ENCODE measurements around the gene FANCI. TPM values are rescaled to one million over a fixed set of nuclear protein-coding genes. Genes with fewer than 3 reads are reported as not detected.
A peak's percentile ranks its signal among the peaks of the same experiment; 100 is the strongest.

FANCI gene
- total and polyA plus RNA-seq, 8 donors, result 5.7 to 43.8 (median 9.1) TPM

GRCh38 chr15:89206908-89207331 lies 36.9 kb upstream of the FANCI start:
- peaks cover 0 to 13% (median 5%) of the 10 kb centered on the region in 4 donors for H3K4me1 ChIP-seq
- no peak for TF ChIP-seq POLR2A (IDR thresholded peaks at IDR 0.05)
- no peak for TF ChIP-seq EP300 (IDR thresholded peaks at IDR 0.05)
- TF ChIP-seq CTCF (IDR thresholded peaks at IDR 0.05), result peak in 5 of 7 experiments; percentile 71 to 99 (median 96)
- peak in 1 of 3 donors; percentile 12 for TF ChIP-seq POLR2AphosphoS5 (IDR thresholded peaks at IDR 0.05)
- H3K27ac ChIP-seq, result no peak overlapping the region
- peak; percentile 78 to 90 for DNase-seq
- no peaks in the 10 kb centered on the region for H3K27me3 ChIP-seq
- peak overlapping the region in 3 of 4 donors; percentile 6 to 21 (median 19) for H3K4me3 ChIP-seq
- H3K36me3 ChIP-seq, result peaks cover 0 to 8% (median 5%) of the 10 kb centered on the region in 4 donors
- 0 to 3% (median 1%) methylated on average over 14 of the region's 14 CpGs for WGBS, 5 donors
- no peaks in the 10 kb centered on the region for H3K9me3 ChIP-seq
- intact Hi-C loops (cut with DNase I; ENCODE audit: low total_unique reads), result no loop called here

GRCh38 chr15:89208256-89208655 lies 35.5 kb upstream of the FANCI start:
- TF ChIP-seq EP300 (IDR thresholded peaks at IDR 0.05) (no peak), CTCF (IDR thresholded peaks at IDR 0.05) (no peak), POLR2AphosphoS5 (IDR thresholded peaks at IDR 0.05) (no peak), POLR2A (IDR thresholded peaks at IDR 0.05) (no peak)
- intact Hi-C loops (cut with DNase I; ENCODE audit: low total_unique reads), result no loop called here
- DNase-seq, result no peak
- Histone ChIP-seq H3K27ac (no peak overlapping the region), H3K36me3 (no peaks in the 10 kb centered on the region), H3K27me3 (no peaks in the 10 kb centered on the region), H3K4me3 (no peak overlapping the region), H3K4me1 (peaks cover 0 to 13% (median 5%) of the 10 kb centered on the region in 4 donors), H3K9me3 (no peaks in the 10 kb centered on the region)

GRCh38 chr15:89209057-89209456 lies 34.7 kb upstream of the FANCI start:
- 30 to 71% (median 50%) methylated on average over 1 of the region's 1 CpG for WGBS, 5 donors
- H3K4me3 ChIP-seq, result no peak overlapping the region
- peaks cover 0 to 13% (median 5%) of the 10 kb centered on the region in 4 donors for H3K4me1 ChIP-seq
- no peaks in the 10 kb centered on the region for H3K9me3 ChIP-seq
- intact Hi-C loops (cut with DNase I; ENCODE audit: low total_unique reads), result no loop called here
- TF ChIP-seq EP300 (IDR thresholded peaks at IDR 0.05), result no peak
- TF ChIP-seq CTCF (IDR thresholded peaks at IDR 0.05), result no peak
- no peak for TF ChIP-seq POLR2AphosphoS5 (IDR thresholded peaks at IDR 0.05)
- no peak for TF ChIP-seq POLR2A (IDR thresholded peaks at IDR 0.05)
- no peaks in the 10 kb centered on the region for H3K27me3 ChIP-seq
- no peaks in the 10 kb centered on the region for H3K36me3 ChIP-seq
- DNase-seq, result no peak
- H3K27ac ChIP-seq, result no peak overlapping the region

- H3K4me1 ChIP-seq, result peaks cover 0 to 7% (median 4%) of the 10 kb centered on the region in 4 donors
- 77 to 89% (median 80%) methylated on average over 5 of the region's 5 CpGs for WGBS, 5 donors
- DNase-seq, result no peak
- no peak overlapping the region for H3K4me3 ChIP-seq
- intact Hi-C loops (cut with DNase I; ENCODE audit: low total_unique reads), result no loop called here
- H3K9me3 ChIP-seq, result no peaks in the 10 kb centered on the region
- H3K27ac ChIP-seq, result no peak overlapping the region
- TF ChIP-seq POLR2A (IDR thresholded peaks at IDR 0.05) (no peak), EP300 (IDR thresholded peaks at IDR 0.05) (no peak), POLR2AphosphoS5 (IDR thresholded peaks at IDR 0.05) (no peak), CTCF (IDR thresholded peaks at IDR 0.05) (no peak)
- H3K36me3 ChIP-seq, result no peaks in the 10 kb centered on the region
- H3K27me3 ChIP-seq, result no peaks in the 10 kb centered on the region
Observed at GRCh38 chr15:89211678-89212170, 32.1 kb upstream of the FANCI start.
